WTC11 (cell line): ENCODE measurements around the gene ARPC1A. TPM values are rescaled to one million over a fixed set of nuclear protein-coding genes. Genes with fewer than 3 reads are reported as not detected.

Source experiments
- ATAC-seq: fragments of 200-7000 bp; cut with Tn5 transposase; 2 replicates; pipeline ENCODE4 v1.10.0; 2021; ENCODE audit warnings: mild to moderate bottlenecking, moderate library complexity
- Bru-seq: library from RNA; stranded (reverse); fragments of 400-500 nt; gene quantifications from one replicate; lab custom pipeline; 2021; lab: Mats Ljungman, UMichigan
- CTCF ChIA-PET: fragments of 300-600 bp; sonication (Branson Sonifier 250); formaldehyde crosslinking; loops from one replicate; lab custom pipeline; 2021; ENCODE audit warnings: antibody characterized with exemption; lab: Charles Lee
- POLR2A ChIA-PET: fragments of 350-600 bp; sonication (Branson Sonifier 250); formaldehyde crosslinking; loops from one replicate; lab custom pipeline; 2021; ENCODE audit warnings: antibody characterized with exemption; lab: Charles Lee
- DNase-seq: peaks from one replicate; pipeline ENCODE4 v3.0.0; 2021; ENCODE audit warnings: low spot score
- H3K27ac Mint-ChIP-seq: 2 replicates; pipeline ENCODE4 v1.8.0; 2021; ENCODE audit warnings: mixed read lengths
- H3K27me3 Mint-ChIP-seq: 2 replicates; pipeline ENCODE4 v1.8.0; 2021; ENCODE audit warnings: low read depth, mild to moderate bottlenecking, moderate library complexity, mixed read lengths
- H3K36me3 Mint-ChIP-seq: 2 replicates; pipeline ENCODE4 v1.8.0; 2021; ENCODE audit warnings: mixed read lengths
- H3K4me1 Mint-ChIP-seq: 2 replicates; pipeline ENCODE4 v1.8.0; 2022; ENCODE audit warnings: mixed read lengths
- H3K4me3 Mint-ChIP-seq: 2 replicates; pipeline ENCODE4 v1.8.0; 2021; ENCODE audit warnings: mild to moderate bottlenecking, moderate library complexity, mixed read lengths
- H3K9me3 Mint-ChIP-seq: 2 replicates; pipeline ENCODE4 v1.8.0; 2021; ENCODE audit warnings: mixed read lengths
- CREM ChIP-seq: sonication (generic); formaldehyde crosslinking; IDR thresholded peaks from 2 replicates; pipeline ENCODE4 v1.8.1; 2022; ENCODE audit warnings: mild to moderate bottlenecking, missing genetic modification reagents, moderate library complexity
- ESRRA ChIP-seq: sonication (generic); formaldehyde crosslinking; IDR thresholded peaks from 2 replicates; pipeline ENCODE4 v1.8.1; 2022; ENCODE audit warnings: mild to moderate bottlenecking, missing genetic modification reagents, borderline replicate concordance
- NR2C2 ChIP-seq: sonication (generic); formaldehyde crosslinking; IDR thresholded peaks from 2 replicates; pipeline ENCODE4 v1.8.0; 2022; ENCODE audit warnings: mild to moderate bottlenecking, missing genetic modification reagents
- PRRX2 ChIP-seq: fragments of 250-450 bp; sonication (Bioruptor Pico); IDR thresholded peaks from 2 replicates; pipeline ENCODE4 v1.8.0; 2021; ENCODE audit warnings: mild to moderate bottlenecking
- RELA ChIP-seq: sonication (generic); formaldehyde crosslinking; IDR thresholded peaks from 2 replicates; pipeline ENCODE4 v1.8.1; 2022; ENCODE audit warnings: missing genetic modification reagents, mild to moderate bottlenecking, borderline replicate concordance
- SMAD3 ChIP-seq: sonication (generic); formaldehyde crosslinking; IDR thresholded peaks from 2 replicates; pipeline ENCODE4 v1.8.0; 2022; ENCODE audit warnings: missing genetic modification reagents, mild to moderate bottlenecking, borderline replicate concordance
- SP1 ChIP-seq: sonication (generic); formaldehyde crosslinking; conservative IDR thresholded peaks from 2 replicates; pipeline ENCODE4 v1.8.1; 2022; ENCODE audit warnings: missing genetic modification reagents
- TEAD4 ChIP-seq: sonication (generic); formaldehyde crosslinking; IDR thresholded peaks from 2 replicates; pipeline ENCODE4 v1.8.0; 2022; ENCODE audit warnings: mild to moderate bottlenecking, missing genetic modification reagents
- ZNF232 ChIP-seq: sonication (generic); formaldehyde crosslinking; IDR thresholded peaks from 2 replicates; pipeline ENCODE4 v1.8.0; 2022; ENCODE audit warnings: mild to moderate bottlenecking, missing genetic modification reagents
- long read RNA-seq, 3 experiments: library from RNA in 1 of 3; library from capped mRNA in 1 of 3; library from polyadenylated mRNA in 1 of 3; unstranded in 2 of 3; stranded (forward) in 1 of 3; transcript quantifications; one replicate each; pipeline ENCODE4 v2.0.0, GENCODE V29; 2021
- total RNA-seq: library from RNA; stranded (reverse); gene quantifications from 3 replicates; pipeline ENCODE4 v1.2.3, GENCODE V29; 2021
- TF ChIP-seq, protein P1 (sequence below): sonication (generic); formaldehyde crosslinking; IDR thresholded peaks from 2 replicates; pipeline ENCODE4 v1.8.1; 2023; ENCODE audit warnings: mild to moderate bottlenecking, missing genetic modification reagents
- TF ChIP-seq, protein P2 (sequence below): sonication (generic); formaldehyde crosslinking; IDR thresholded peaks from 2 replicates; pipeline ENCODE4 v1.8.1; 2022; ENCODE audit warnings: mild to moderate bottlenecking, missing genetic modification reagents, moderate library complexity, borderline replicate concordance
- TF ChIP-seq, protein P3 (sequence below): sonication (generic); formaldehyde crosslinking; IDR thresholded peaks from 2 replicates; pipeline ENCODE4 v1.8.0; 2022; ENCODE audit warnings: mild to moderate bottlenecking, missing genetic modification reagents
- TF ChIP-seq, protein P4 (sequence below): fragments of 200-600 bp; IDR thresholded peaks from 2 replicates; pipeline ENCODE4 v1.8.0; 2022; ENCODE audit warnings: antibody characterized with exemption
- TF ChIP-seq, protein P5 (sequence below): sonication (generic); formaldehyde crosslinking; IDR thresholded peaks from 2 replicates; pipeline ENCODE4 v1.8.0; 2023; ENCODE audit warnings: mild to moderate bottlenecking, missing genetic modification reagents
- TF ChIP-seq, protein P6 (sequence below): sonication (generic); formaldehyde crosslinking; IDR thresholded peaks from 2 replicates; pipeline ENCODE4 v1.8.0; 2022; ENCODE audit warnings: mild to moderate bottlenecking, missing genetic modification reagents
- TF ChIP-seq, protein P7 (sequence below): sonication (generic); formaldehyde crosslinking; IDR thresholded peaks from 2 replicates; pipeline ENCODE4 v1.8.1; 2023; ENCODE audit warnings: mild to moderate bottlenecking, missing genetic modification reagents, moderate library complexity
- TF ChIP-seq, protein P8 (sequence below): sonication (generic); formaldehyde crosslinking; conservative IDR thresholded peaks from 2 replicates; pipeline ENCODE4 v1.8.1; 2022; ENCODE audit warnings: mild to moderate bottlenecking, missing genetic modification reagents
- TF ChIP-seq, protein P9 (sequence below): sonication (generic); formaldehyde crosslinking; IDR thresholded peaks from 2 replicates; pipeline ENCODE4 v1.8.1; 2023; ENCODE audit warnings: mild to moderate bottlenecking, moderate library complexity, missing genetic modification reagents
- TF ChIP-seq, protein P10 (sequence below): sonication (generic); formaldehyde crosslinking; IDR thresholded peaks from 2 replicates; pipeline ENCODE4 v1.8.1; 2022; ENCODE audit warnings: mild to moderate bottlenecking, moderate library complexity, missing genetic modification reagents

The ARPC1A gene
- 149 to 160 TPM (median 150 TPM) in 3 replicates for total RNA-seq
- Bru-seq, nascent RNA, result percentile 84 among the genes with signal in this experiment
- long read RNA-seq, experiment 1, transcript ARPC1A-201 (10 exons, 1,565 nt), result major isoform, 310 of 340 reads
- long read RNA-seq, experiment 1, partial matches to known transcripts, result 15 of 340 reads
- long read RNA-seq, experiment 1, other reads (novel, unspliced or antisense), result 15 of 340 reads
- long read RNA-seq, experiment 2, transcript ARPC1A-201 (10 exons, 1,565 nt), result major isoform, 128 of 198 reads
- long read RNA-seq, experiment 2, partial matches to known transcripts, result 38 of 198 reads
- long read RNA-seq, experiment 2, other reads (novel, unspliced or antisense), result 30 of 198 reads
- long read RNA-seq, experiment 3, transcript ARPC1A-201 (10 exons, 1,565 nt), result major isoform, 30 of 33 reads
- long read RNA-seq, experiment 3, partial matches to known transcripts, result 1 of 33 reads
- long read RNA-seq, experiment 3, other reads (novel, unspliced or antisense), result 2 of 33 reads

DNA sequence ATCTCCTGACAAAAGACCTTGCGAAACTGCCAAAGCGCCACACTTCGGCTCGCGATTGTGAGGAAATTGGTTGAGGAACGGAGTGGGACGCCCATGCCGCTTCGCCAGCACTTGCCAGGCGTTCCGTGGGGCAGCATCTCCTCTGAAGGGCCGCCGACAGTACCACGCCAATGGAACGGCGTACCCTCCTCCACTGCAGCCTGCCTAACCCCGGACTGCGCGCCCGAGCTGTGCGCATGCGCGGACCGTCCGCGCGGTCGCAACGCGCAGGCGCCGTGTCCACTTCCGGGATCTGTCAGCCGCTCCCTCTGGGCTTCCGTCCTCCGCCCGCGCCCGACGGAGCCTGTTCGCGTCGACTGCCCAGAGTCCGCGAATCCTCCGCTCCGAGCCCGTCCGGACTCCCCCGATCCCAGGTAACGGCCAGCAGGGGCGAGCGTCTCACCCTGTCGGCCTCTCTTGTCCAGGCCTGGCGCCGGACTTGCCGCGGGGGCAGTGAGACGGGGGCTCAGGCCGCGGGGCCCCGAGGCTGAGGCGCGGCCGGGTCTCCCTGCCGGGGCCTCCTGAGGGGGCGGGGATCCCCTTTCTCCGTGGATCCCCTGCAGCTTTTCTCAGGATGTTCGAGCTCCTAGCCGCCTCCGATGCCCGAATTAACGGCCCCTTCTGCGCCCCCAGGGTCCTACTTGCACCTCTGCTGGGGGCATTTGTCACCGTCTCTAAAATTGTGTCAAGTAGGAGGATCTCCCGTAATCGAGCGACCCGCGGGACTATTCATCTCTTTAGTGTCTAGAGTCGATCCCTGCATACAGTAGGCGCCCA, at the start of gene ARPC1A:
Gene ARPC1A, plus strand, starts transcription at position 307 of the 816 bp plus-strand sequence. CDS start 7,456 bp downstream, outside the sequence.
- CTCF ChIA-PET, result interaction anchor here (2.6 kb wide), 1 partner anchor 289 kb away, joined by 11 read pairs; no protein-coding TSS in a partner anchor
- H3K27me3 Mint-ChIP-seq, result no peaks in the 10 kb centered on the region
- no peaks in the 10 kb centered on the region for H3K36me3 Mint-ChIP-seq
- H3K4me1 Mint-ChIP-seq, result peaks cover 14% of the 10 kb centered on the region
- DNase-seq (peak; percentile 93), ATAC-seq (peak; percentile 96)
- no peaks in the 10 kb centered on the region for H3K9me3 Mint-ChIP-seq
- peak within 1 kb of the TSS; percentile 42 for H3K27ac Mint-ChIP-seq
- peak within 1 kb of the TSS; percentile 80 for H3K4me3 Mint-ChIP-seq
- POLR2A ChIA-PET, result interaction anchor here (0.5 to 0.6 kb wide), 2 partner anchors 12 to 28 kb away, joined by 3 to 5 read pairs; no protein-coding TSS in a partner anchor
- TF ChIP-seq, protein P1, sequence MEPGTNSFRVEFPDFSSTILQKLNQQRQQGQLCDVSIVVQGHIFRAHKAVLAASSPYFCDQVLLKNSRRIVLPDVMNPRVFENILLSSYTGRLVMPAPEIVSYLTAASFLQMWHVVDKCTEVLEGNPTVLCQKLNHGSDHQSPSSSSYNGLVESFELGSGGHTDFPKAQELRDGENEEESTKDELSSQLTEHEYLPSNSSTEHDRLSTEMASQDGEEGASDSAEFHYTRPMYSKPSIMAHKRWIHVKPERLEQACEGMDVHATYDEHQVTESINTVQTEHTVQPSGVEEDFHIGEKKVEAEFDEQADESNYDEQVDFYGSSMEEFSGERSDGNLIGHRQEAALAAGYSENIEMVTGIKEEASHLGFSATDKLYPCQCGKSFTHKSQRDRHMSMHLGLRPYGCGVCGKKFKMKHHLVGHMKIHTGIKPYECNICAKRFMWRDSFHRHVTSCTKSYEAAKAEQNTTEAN (CRISPR knock-in tag), result peak; percentile 33; the same call in 1 of the 2 replicates
- TF ChIP-seq, protein P2, sequence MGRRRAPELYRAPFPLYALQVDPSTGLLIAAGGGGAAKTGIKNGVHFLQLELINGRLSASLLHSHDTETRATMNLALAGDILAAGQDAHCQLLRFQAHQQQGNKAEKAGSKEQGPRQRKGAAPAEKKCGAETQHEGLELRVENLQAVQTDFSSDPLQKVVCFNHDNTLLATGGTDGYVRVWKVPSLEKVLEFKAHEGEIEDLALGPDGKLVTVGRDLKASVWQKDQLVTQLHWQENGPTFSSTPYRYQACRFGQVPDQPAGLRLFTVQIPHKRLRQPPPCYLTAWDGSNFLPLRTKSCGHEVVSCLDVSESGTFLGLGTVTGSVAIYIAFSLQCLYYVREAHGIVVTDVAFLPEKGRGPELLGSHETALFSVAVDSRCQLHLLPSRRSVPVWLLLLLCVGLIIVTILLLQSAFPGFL (CRISPR knock-in tag), result no peak
- TF ChIP-seq RELA (CRISPR knock-in tag), result no peak
- TF ChIP-seq, protein P3, sequence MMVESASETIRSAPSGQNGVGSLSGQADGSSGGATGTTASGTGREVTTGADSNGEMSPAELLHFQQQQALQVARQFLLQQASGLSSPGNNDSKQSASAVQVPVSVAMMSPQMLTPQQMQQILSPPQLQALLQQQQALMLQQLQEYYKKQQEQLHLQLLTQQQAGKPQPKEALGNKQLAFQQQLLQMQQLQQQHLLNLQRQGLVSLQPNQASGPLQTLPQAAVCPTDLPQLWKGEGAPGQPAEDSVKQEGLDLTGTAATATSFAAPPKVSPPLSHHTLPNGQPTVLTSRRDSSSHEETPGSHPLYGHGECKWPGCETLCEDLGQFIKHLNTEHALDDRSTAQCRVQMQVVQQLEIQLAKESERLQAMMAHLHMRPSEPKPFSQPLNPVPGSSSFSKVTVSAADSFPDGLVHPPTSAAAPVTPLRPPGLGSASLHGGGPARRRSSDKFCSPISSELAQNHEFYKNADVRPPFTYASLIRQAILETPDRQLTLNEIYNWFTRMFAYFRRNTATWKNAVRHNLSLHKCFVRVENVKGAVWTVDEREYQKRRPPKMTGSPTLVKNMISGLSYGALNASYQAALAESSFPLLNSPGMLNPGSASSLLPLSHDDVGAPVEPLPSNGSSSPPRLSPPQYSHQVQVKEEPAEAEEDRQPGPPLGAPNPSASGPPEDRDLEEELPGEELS (CRISPR knock-in tag), result peak; percentile 46; the same call in 1 of the 2 replicates
- TF ChIP-seq ESRRA (CRISPR knock-in tag), result no peak
- TF ChIP-seq, protein P4, sequence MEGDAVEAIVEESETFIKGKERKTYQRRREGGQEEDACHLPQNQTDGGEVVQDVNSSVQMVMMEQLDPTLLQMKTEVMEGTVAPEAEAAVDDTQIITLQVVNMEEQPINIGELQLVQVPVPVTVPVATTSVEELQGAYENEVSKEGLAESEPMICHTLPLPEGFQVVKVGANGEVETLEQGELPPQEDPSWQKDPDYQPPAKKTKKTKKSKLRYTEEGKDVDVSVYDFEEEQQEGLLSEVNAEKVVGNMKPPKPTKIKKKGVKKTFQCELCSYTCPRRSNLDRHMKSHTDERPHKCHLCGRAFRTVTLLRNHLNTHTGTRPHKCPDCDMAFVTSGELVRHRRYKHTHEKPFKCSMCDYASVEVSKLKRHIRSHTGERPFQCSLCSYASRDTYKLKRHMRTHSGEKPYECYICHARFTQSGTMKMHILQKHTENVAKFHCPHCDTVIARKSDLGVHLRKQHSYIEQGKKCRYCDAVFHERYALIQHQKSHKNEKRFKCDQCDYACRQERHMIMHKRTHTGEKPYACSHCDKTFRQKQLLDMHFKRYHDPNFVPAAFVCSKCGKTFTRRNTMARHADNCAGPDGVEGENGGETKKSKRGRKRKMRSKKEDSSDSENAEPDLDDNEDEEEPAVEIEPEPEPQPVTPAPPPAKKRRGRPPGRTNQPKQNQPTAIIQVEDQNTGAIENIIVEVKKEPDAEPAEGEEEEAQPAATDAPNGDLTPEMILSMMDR, result no peak
- peak; percentile 77 for TF ChIP-seq CREM (CRISPR knock-in tag)
- TF ChIP-seq ZNF232, result peak; percentile 36; the same call in 1 of the 2 replicates
- TF ChIP-seq, protein P5, sequence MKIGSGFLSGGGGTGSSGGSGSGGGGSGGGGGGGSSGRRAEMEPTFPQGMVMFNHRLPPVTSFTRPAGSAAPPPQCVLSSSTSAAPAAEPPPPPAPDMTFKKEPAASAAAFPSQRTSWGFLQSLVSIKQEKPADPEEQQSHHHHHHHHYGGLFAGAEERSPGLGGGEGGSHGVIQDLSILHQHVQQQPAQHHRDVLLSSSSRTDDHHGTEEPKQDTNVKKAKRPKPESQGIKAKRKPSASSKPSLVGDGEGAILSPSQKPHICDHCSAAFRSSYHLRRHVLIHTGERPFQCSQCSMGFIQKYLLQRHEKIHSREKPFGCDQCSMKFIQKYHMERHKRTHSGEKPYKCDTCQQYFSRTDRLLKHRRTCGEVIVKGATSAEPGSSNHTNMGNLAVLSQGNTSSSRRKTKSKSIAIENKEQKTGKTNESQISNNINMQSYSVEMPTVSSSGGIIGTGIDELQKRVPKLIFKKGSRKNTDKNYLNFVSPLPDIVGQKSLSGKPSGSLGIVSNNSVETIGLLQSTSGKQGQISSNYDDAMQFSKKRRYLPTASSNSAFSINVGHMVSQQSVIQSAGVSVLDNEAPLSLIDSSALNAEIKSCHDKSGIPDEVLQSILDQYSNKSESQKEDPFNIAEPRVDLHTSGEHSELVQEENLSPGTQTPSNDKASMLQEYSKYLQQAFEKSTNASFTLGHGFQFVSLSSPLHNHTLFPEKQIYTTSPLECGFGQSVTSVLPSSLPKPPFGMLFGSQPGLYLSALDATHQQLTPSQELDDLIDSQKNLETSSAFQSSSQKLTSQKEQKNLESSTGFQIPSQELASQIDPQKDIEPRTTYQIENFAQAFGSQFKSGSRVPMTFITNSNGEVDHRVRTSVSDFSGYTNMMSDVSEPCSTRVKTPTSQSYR, result no peak; the same call in 1 of the 2 replicates
- TF ChIP-seq, protein P6, sequence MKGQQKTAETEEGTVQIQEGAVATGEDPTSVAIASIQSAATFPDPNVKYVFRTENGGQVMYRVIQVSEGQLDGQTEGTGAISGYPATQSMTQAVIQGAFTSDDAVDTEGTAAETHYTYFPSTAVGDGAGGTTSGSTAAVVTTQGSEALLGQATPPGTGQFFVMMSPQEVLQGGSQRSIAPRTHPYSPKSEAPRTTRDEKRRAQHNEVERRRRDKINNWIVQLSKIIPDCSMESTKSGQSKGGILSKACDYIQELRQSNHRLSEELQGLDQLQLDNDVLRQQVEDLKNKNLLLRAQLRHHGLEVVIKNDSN (CRISPR knock-in tag), result peak; percentile 45; the same call in 1 of the 2 replicates
- no peak for TF ChIP-seq NR2C2 (CRISPR knock-in tag)
- TF ChIP-seq, protein P7, sequence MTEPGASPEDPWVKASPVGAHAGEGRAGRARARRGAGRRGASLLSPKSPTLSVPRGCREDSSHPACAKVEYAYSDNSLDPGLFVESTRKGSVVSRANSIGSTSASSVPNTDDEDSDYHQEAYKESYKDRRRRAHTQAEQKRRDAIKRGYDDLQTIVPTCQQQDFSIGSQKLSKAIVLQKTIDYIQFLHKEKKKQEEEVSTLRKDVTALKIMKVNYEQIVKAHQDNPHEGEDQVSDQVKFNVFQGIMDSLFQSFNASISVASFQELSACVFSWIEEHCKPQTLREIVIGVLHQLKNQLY (CRISPR knock-in tag), result no peak
- peak; percentile 29; the same call in 1 of the 2 replicates for TF ChIP-seq TEAD4 (CRISPR knock-in tag)
- no peak for TF ChIP-seq PRRX2
- TF ChIP-seq, protein P8, sequence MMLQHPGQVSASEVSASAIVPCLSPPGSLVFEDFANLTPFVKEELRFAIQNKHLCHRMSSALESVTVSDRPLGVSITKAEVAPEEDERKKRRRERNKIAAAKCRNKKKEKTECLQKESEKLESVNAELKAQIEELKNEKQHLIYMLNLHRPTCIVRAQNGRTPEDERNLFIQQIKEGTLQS, result no peak
- TF ChIP-seq, protein P9, sequence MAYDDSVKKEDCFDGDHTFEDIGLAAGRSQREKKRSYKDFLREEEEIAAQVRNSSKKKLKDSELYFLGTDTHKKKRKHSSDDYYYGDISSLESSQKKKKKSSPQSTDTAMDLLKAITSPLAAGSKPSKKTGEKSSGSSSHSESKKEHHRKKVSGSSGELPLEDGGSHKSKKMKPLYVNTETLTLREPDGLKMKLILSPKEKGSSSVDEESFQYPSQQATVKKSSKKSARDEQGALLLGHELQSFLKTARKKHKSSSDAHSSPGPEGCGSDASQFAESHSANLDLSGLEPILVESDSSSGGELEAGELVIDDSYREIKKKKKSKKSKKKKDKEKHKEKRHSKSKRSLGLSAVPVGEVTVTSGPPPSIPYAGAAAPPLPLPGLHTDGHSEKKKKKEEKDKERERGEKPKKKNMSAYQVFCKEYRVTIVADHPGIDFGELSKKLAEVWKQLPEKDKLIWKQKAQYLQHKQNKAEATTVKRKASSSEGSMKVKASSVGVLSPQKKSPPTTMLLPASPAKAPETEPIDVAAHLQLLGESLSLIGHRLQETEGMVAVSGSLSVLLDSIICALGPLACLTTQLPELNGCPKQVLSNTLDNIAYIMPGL (CRISPR knock-in tag), result peak; percentile 69; the same call in 1 of the 2 replicates
- TF ChIP-seq SMAD3 (CRISPR knock-in tag), result peak; percentile 85
- TF ChIP-seq SP1 (CRISPR knock-in tag), result no peak
- TF ChIP-seq, protein P10, sequence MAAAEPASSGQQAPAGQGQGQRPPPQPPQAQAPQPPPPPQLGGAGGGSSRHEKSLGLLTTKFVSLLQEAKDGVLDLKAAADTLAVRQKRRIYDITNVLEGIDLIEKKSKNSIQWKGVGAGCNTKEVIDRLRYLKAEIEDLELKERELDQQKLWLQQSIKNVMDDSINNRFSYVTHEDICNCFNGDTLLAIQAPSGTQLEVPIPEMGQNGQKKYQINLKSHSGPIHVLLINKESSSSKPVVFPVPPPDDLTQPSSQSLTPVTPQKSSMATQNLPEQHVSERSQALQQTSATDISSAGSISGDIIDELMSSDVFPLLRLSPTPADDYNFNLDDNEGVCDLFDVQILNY (CRISPR knock-in tag), result peak; percentile 50; the same call in 1 of the 2 replicates
